ENCODE measurements around the gene PLD1. TPM values are rescaled to one million over a fixed set of nuclear protein-coding genes. Genes with fewer than 3 reads are reported as not detected.
A peak's percentile ranks its signal among the peaks of the same experiment; 100 is the strongest.

PLD1 gene
- total and polyA plus RNA-seq, 10 of the 15 experiments (the other 5 are each of a cell fraction or from before 2014, with no cell fraction given), result 2.9 to 108 (median 3.6) TPM

DNA sequence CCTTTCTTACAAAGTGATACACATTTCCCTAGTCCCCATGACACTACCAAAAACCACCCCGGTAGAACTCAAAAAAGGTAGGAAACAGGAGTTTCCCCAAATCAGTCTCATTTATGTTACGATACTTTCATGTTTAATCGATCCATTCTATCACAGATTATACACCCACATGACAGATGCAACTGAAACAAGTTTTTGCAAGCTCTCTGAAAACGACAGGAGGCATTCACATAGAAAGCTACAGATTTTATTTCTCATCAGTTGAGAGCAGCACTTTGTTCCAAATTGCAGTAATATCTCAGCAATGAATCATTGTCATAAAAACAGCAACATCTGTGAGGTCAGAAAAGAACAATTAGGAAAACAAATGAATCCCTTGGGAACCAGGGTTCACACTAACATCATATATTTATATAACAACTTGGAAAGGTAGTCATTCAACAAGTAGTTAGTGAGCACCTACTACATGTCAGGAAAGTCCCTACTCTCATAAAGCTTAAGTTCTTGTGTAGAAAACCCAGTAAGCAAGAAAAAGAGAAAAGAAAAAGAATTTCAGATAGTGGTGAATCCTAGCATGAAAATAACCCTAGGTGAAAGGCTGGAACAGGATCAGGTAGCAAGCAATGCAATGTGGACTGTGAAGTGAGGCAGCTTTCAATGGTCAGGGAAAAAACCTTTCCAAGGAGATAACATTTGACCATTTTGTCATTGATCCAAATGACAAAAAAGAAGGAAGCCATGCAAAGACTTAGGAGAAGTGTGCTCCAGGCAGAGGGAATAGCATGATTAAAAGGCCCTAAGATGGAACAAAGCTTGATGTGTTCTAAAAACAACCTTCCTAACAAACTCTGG, 8.3 kb downstream of the PLD1 start:
- CTCF ChIA-PET, result interaction anchor here (0.9 to 6.9 kb wide), 13 partner anchors 9 to 531 kb away, joined by 3 to 76 read pairs (median 7); partner anchors contain the start of gene PLD1
- peak; percentile 78 for TF ChIP-seq IKZF1 (conservative IDR thresholded peaks at IDR 0.05)
- peak; percentile 75 for TF ChIP-seq NBN (IDR thresholded peaks at IDR 0.05)
- peak; percentile 85 for TF ChIP-seq CUX1 (IDR thresholded peaks at IDR 0.05; ENCODE audit: insufficient replicate concordance, low read depth, low read length)
- no peak for TF ChIP-seq ESRRA (IDR thresholded peaks at IDR 0.05; ENCODE audit: low read length)
- TF ChIP-seq USF2 (IDR thresholded peaks at IDR 0.05; ENCODE audit: borderline replicate concordance, low read depth, low read length), result no peak
- TF ChIP-seq GATAD2B (conservative IDR thresholded peaks at IDR 0.05; ENCODE audit: low read depth), result peak; percentile 80; the same call in 1 of the 2 replicates
- peak; percentile 18; the same call in 1 of the 2 replicates for TF ChIP-seq NR2F1 (conservative IDR thresholded peaks at IDR 0.05)
- TF ChIP-seq TCF3 (IDR thresholded peaks at IDR 0.05; ENCODE audit: borderline replicate concordance, insufficient read depth, low read depth, low read length), result no peak
- TF ChIP-seq MEF2B (IDR thresholded peaks at IDR 0.05; ENCODE audit: partially characterized antibody, poor library complexity, severe bottlenecking), result peak; percentile 96
- 0 out of 2 replicates have a peak, but pooled peaks have one; percentile 56 for TF ChIP-seq BMI1 (IDR thresholded peaks at IDR 0.05; ENCODE audit: borderline replicate concordance)
- TF ChIP-seq, protein P1, sequence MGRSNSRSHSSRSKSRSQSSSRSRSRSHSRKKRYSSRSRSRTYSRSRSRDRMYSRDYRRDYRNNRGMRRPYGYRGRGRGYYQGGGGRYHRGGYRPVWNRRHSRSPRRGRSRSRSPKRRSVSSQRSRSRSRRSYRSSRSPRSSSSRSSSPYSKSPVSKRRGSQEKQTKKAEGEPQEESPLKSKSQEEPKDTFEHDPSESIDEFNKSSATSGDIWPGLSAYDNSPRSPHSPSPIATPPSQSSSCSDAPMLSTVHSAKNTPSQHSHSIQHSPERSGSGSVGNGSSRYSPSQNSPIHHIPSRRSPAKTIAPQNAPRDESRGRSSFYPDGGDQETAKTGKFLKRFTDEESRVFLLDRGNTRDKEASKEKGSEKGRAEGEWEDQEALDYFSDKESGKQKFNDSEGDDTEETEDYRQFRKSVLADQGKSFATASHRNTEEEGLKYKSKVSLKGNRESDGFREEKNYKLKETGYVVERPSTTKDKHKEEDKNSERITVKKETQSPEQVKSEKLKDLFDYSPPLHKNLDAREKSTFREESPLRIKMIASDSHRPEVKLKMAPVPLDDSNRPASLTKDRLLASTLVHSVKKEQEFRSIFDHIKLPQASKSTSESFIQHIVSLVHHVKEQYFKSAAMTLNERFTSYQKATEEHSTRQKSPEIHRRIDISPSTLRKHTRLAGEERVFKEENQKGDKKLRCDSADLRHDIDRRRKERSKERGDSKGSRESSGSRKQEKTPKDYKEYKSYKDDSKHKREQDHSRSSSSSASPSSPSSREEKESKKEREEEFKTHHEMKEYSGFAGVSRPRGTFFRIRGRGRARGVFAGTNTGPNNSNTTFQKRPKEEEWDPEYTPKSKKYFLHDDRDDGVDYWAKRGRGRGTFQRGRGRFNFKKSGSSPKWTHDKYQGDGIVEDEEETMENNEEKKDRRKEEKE (IDR thresholded peaks at IDR 0.05), result no peak
- peak; percentile 30; the same call in 1 of the 2 replicates for TF ChIP-seq BACH1 (IDR thresholded peaks at IDR 0.05; ENCODE audit: borderline replicate concordance)

More for the DNA sequence above, 8.3 kb downstream of the PLD1 start:
- peak overlapping the region; percentile 39 for H2AFZ ChIP-seq (ENCODE audit: control insufficient read depth, low read depth, low read length)
- H3K4me3 ChIP-seq, result no peak overlapping the region
- H3K79me2 ChIP-seq (ENCODE audit: control insufficient read depth, insufficient read depth, low read length), result peaks cover 13% of the 10 kb centered on the region
- WGBS (ENCODE audit: insufficient coverage, insufficient replicate concordance, low lambda C conversion rate, missing lambda C conversion rate), result 13% methylated on average over 4 of the region's 4 CpGs
- DNase-seq (ENCODE audit: low read depth, low spot score) (peak; percentile 70), FAIRE-seq (no peak), ATAC-seq (peak; percentile 25)
- H4K20me1 ChIP-seq (ENCODE audit: control insufficient read depth, insufficient read depth), result no peaks in the 10 kb centered on the region
- ChIA-PET POLR2A (interaction anchor here (1.0 to 7.2 kb wide), 12 partner anchors 9 to 43 kb away, joined by 3 to 53 read pairs (median 15); partner anchors contain the start of gene PLD1), SMC1A (ENCODE audit: uncharacterized antibody, unreplicated experiment) (interaction anchor here (0.8 to 7.3 kb wide), 16 partner anchors 9 to 376 kb away, joined by 3 to 151 read pairs (median 14); partner anchors contain the start of gene PLD1), RAD21 (ENCODE audit: unreplicated experiment) (interaction anchor here (0.9 to 7.3 kb wide), 12 partner anchors 9 to 342 kb away, joined by 3 to 117 read pairs (median 11); partner anchors contain the start of gene PLD1)
- H3K9ac ChIP-seq (ENCODE audit: control insufficient read depth, insufficient read depth, low read length), result peak overlapping the region; percentile 44; the same call in 1 of the 2 replicates
- H3K27ac ChIP-seq (ENCODE audit: control insufficient read depth, insufficient read depth), result peak overlapping the region; percentile 77
- H3K4me1 ChIP-seq (ENCODE audit: control insufficient read depth, insufficient read depth, low read length), result peaks cover 8% of the 10 kb centered on the region; the same call in 1 of the 2 replicates
- peak overlapping the region; percentile 60 for H3K4me2 ChIP-seq (ENCODE audit: control insufficient read depth, insufficient read depth)
- intact Hi-C loops (cut with micrococcal nuclease; ENCODE audit: unreplicated experiment), result loop anchor here (1.0 to 10.0 kb wide), 3 partner anchors 28 to 447 kb away; partner anchors contain the start of gene TNIK
- H3K9me3 ChIP-seq (replicated peaks; ENCODE audit: control insufficient read depth, insufficient read depth, low read length), result no peaks in the 10 kb centered on the region; the same call in 2 of the 3 replicates
- in situ Hi-C loops (cut with MboI), result no loop called here
- TSS peak; percentile 36 for BruUV-seq (replicated peaks)
- H3K36me3 ChIP-seq (ENCODE audit: control insufficient read depth in 2 of 2, insufficient read depth in 2 of 2, low read length in 1 of 2), result no peaks in the 10 kb centered on the region
- H3K27me3 ChIP-seq (replicated peaks in 1 of 2; ENCODE audit: control insufficient read depth in 2 of 2, insufficient read depth in 2 of 2, low read length in 1 of 2), result no peaks in the 10 kb centered on the region

Data from GM12878 (cell line).